HL-60 (cell line): ENCODE data around the gene DNM3.

Experiments used
- CTCF ChIP-seq: IDR thresholded peaks from one replicate; pipeline ENCODE4 v1.5.1; 2011; ENCODE audit warnings: low read length, control low read depth, inconsistent platforms; ENCODE audit not compliant: insufficient read depth
- POLR2AphosphoS5 ChIP-seq: IDR thresholded peaks from 2 replicates; pipeline ENCODE4 v1.6.1; 2012; ENCODE audit warnings: low read depth
- TF ChIP-seq, protein P1 (sequence below): IDR thresholded peaks from 2 replicates; pipeline ENCODE4 v1.6.1; 2012; ENCODE audit warnings: low read depth; ENCODE audit not compliant: insufficient replicate concordance

DNA sequence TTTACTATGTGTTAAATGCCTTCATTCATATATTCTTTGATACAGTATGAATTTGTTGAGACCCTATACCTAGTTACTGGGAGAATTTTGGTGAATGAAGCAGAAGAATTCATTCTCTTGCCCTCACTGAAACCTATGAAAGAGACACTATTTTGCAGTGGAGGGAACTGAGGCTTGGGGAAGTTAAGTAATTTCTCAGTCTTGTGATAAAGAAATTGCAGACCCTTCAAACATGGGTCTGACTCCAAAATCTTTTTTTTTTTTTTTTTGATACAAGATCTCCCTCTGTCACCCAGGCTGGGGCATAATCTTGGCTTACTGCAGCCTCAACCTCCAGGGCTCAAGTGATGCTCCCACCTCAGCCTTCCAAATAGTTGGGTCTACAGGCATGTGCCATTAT, 132.1 kb downstream of the DNM3 start:
- TF ChIP-seq CTCF (no peak), POLR2AphosphoS5 (no peak)
- TF ChIP-seq, protein P1, sequence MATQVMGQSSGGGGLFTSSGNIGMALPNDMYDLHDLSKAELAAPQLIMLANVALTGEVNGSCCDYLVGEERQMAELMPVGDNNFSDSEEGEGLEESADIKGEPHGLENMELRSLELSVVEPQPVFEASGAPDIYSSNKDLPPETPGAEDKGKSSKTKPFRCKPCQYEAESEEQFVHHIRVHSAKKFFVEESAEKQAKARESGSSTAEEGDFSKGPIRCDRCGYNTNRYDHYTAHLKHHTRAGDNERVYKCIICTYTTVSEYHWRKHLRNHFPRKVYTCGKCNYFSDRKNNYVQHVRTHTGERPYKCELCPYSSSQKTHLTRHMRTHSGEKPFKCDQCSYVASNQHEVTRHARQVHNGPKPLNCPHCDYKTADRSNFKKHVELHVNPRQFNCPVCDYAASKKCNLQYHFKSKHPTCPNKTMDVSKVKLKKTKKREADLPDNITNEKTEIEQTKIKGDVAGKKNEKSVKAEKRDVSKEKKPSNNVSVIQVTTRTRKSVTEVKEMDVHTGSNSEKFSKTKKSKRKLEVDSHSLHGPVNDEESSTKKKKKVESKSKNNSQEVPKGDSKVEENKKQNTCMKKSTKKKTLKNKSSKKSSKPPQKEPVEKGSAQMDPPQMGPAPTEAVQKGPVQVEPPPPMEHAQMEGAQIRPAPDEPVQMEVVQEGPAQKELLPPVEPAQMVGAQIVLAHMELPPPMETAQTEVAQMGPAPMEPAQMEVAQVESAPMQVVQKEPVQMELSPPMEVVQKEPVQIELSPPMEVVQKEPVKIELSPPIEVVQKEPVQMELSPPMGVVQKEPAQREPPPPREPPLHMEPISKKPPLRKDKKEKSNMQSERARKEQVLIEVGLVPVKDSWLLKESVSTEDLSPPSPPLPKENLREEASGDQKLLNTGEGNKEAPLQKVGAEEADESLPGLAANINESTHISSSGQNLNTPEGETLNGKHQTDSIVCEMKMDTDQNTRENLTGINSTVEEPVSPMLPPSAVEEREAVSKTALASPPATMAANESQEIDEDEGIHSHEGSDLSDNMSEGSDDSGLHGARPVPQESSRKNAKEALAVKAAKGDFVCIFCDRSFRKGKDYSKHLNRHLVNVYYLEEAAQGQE: no peak
